ENCODE results near the gene FGFBP3. TPM values are rescaled to one million over a fixed set of nuclear protein-coding genes. Genes with fewer than 3 reads are reported as not detected.

Gene FGFBP3
- total and polyA plus RNA-seq, 2 of the 13 experiments (the other 11 are each of a cell fraction or from before 2014, with no cell fraction given), result 0.50 to 2.0 TPM

GRCh38 chr10:91864744-91865143 is 44.5 kb downstream of the FGFBP3 start:
- 98% methylated on average over 2 of the region's 2 CpGs for WGBS (ENCODE audit: low lambda C conversion rate)
- intact Hi-C loops (cut with micrococcal nuclease; ENCODE audit: unreplicated experiment) (no loop called here), in situ Hi-C loops (cut with HindIII; ENCODE audit: extremely low pct_ligation_motif_present, low pct_unique_long_range_greater_than_20kb) (loop anchor here (25.0 kb wide), 1 partner anchor 573 kb away; no protein-coding TSS in a partner anchor)
- Histone ChIP-seq H3K4me1 (ENCODE audit: insufficient read depth, low read length) (no peaks in the 10 kb centered on the region), H3K4me3 (replicated peaks in 1 of 3; ENCODE audit: insufficient read depth in 1 of 3, low read depth in 2 of 3, low read length in 3 of 3) (no peak overlapping the region), H3K27ac (ENCODE audit: extremely low read length, insufficient read depth, low read length) (no peak overlapping the region), H3K36me3 (replicated peaks in 1 of 2; ENCODE audit: control insufficient read depth in 1 of 2, insufficient read depth in 2 of 2, low read length in 2 of 2) (peaks cover 6 to 42% of the 10 kb centered on the region in 2 experiments), H4K20me1 (ENCODE audit: insufficient read depth, low read length) (no peaks in the 10 kb centered on the region), H3K27me3 (ENCODE audit: control insufficient read depth in 1 of 2, insufficient read depth in 2 of 2, low read length in 2 of 2) (no peaks in the 10 kb centered on the region), H3K9ac (ENCODE audit: insufficient read depth, low read depth, low read length) (no peak overlapping the region), H3K79me2 (ENCODE audit: insufficient read depth, low read length) (no peaks in the 10 kb centered on the region), H3K4me2 (ENCODE audit: low read depth, low read length) (no peak overlapping the region), H2AFZ (ENCODE audit: low read length) (no peak overlapping the region), H3K9me3 (ENCODE audit: low read length) (no peaks in the 10 kb centered on the region)
- CTCF ChIA-PET (ENCODE audit: low intra/inter-chr PET ratio, low total read pairs), result no interaction called here
- FAIRE-seq (no peak), DNase-seq (ENCODE audit: low spot score) (no peak), ATAC-seq (no peak)
- TF ChIP-seq NONO (IDR thresholded peaks at IDR 0.05) (no peak), NONO (CRISPR knock-in tag; conservative IDR thresholded peaks at IDR 0.05) (no peak), HNRNPK (IDR thresholded peaks at IDR 0.05; ENCODE audit: low read depth, low read length, poor library complexity, severe bottlenecking) (peak; percentile 38), ATF5 (CRISPR knock-in tag; IDR thresholded peaks at IDR 0.05; ENCODE audit: low read depth) (no peak)
- no TSS peak for BruUV-seq (replicated peaks)
- POLR2A ChIA-PET, result no interaction called here

GRCh38 chr10:91864099-91864498 is 45.2 kb downstream of the FGFBP3 start:
- Histone ChIP-seq H2AFZ (ENCODE audit: low read length) (no peak overlapping the region), H3K27me3 (ENCODE audit: control insufficient read depth in 1 of 2, insufficient read depth in 2 of 2, low read length in 2 of 2) (no peaks in the 10 kb centered on the region), H3K36me3 (replicated peaks in 1 of 2; ENCODE audit: control insufficient read depth in 1 of 2, insufficient read depth in 2 of 2, low read length in 2 of 2) (peaks cover 8 to 46% of the 10 kb centered on the region in 2 experiments), H4K20me1 (ENCODE audit: insufficient read depth, low read length) (no peaks in the 10 kb centered on the region), H3K4me2 (ENCODE audit: low read depth, low read length) (no peak overlapping the region), H3K27ac (ENCODE audit: extremely low read length, insufficient read depth, low read length) (no peak overlapping the region), H3K79me2 (ENCODE audit: insufficient read depth, low read length) (no peaks in the 10 kb centered on the region), H3K9ac (ENCODE audit: insufficient read depth, low read depth, low read length) (no peak overlapping the region), H3K4me3 (replicated peaks in 1 of 3; ENCODE audit: insufficient read depth in 1 of 3, low read depth in 2 of 3, low read length in 3 of 3) (no peak overlapping the region), H3K4me1 (ENCODE audit: insufficient read depth, low read length) (no peaks in the 10 kb centered on the region), H3K9me3 (ENCODE audit: low read length) (no peaks in the 10 kb centered on the region)
- ATAC-seq (no peak), DNase-seq (ENCODE audit: low spot score) (no peak), FAIRE-seq (no peak)
- in situ Hi-C loops (cut with HindIII; ENCODE audit: extremely low pct_ligation_motif_present, low pct_unique_long_range_greater_than_20kb) (loop anchor here (25.0 kb wide), 1 partner anchor 573 kb away; no protein-coding TSS in a partner anchor), intact Hi-C loops (cut with micrococcal nuclease; ENCODE audit: unreplicated experiment) (no loop called here)
- ChIA-PET CTCF (ENCODE audit: low intra/inter-chr PET ratio, low total read pairs) (no interaction called here), POLR2A (no interaction called here)
- no TSS peak for BruUV-seq (replicated peaks)
- WGBS (ENCODE audit: low lambda C conversion rate), result 30% methylated on average over 2 of the region's 2 CpGs
- TF ChIP-seq ZNF343 (CRISPR knock-in tag; IDR thresholded peaks at IDR 0.05) (no peak), MAZ (IDR thresholded peaks at IDR 0.05; ENCODE audit: borderline replicate concordance, low read depth, low read length) (no peak), MAZ (CRISPR knock-in tag; IDR thresholded peaks at IDR 0.05; ENCODE audit: low read depth) (no peak), HINFP (CRISPR knock-in tag; IDR thresholded peaks at IDR 0.05; ENCODE audit: low read depth) (no peak), MED8 (CRISPR knock-in tag; IDR thresholded peaks at IDR 0.05; ENCODE audit: insufficient replicate concordance) (no peak), ZNF18 (CRISPR knock-in tag; IDR thresholded peaks at IDR 0.05; ENCODE audit: insufficient replicate concordance) (no peak), NFIC (IDR thresholded peaks at IDR 0.05; ENCODE audit: low read length) (no peak), ZNF678 (CRISPR knock-in tag; IDR thresholded peaks at IDR 0.05) (no peak)

Measured in HepG2 (cell line).